Measurements from ENCODE around the gene IFT20. TPM values are rescaled to one million over a fixed set of nuclear protein-coding genes. Genes with fewer than 3 reads are reported as not detected.
A peak's percentile ranks its signal among the peaks of the same experiment; 100 is the strongest.

Gene IFT20
- total and polyA plus RNA-seq, 8 donors: 24.9 to 95.6 (median 50.2) TPM

DNA sequence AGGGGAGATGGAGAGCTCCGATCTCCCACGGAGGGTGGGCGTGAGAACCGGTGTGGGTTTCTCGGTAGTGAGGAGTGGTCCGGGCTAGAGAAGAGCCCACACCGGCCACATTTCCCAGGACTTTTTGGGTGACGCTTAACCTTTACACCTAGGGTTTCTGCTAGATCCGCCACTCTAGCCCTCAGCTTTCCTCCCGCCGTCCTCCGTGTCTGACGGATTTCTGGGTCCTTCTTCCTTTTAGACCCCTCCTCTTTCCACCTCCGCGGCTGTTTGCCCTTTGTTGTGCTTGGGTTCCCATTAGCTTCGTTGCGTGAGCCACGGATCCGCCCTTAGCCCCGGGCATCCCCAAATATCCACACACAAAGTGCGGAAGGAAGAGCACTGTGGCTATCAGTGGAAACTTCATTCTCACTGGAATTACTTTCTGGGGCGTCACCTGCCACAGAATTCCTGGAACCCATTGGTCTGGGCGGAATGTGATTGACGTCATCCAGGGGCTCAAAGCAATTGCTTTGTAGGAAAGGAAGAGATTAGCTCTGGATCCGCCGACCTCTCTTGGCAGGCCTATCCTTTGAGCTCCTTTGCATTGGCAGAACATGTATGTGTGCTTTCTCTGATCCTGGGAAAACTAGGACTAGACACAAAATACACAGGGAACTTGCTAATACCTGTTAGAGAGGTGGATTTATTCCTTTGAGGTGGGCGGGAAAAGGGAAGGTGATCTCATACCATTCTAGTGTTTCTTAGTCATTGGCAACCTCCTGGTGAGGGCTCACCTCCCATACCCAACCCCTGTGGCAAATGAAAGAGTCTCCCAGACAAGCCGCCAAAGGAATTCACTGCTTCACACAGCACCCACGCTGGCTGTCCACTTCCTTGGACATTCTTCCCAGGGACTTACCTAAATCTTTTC lies 943 bp upstream of the IFT20 start:
- intact Hi-C loops (cut with DNase I; ENCODE audit: low total_unique reads): no loop called here
- H3K4me1 ChIP-seq: peaks cover 39 to 73% (median 57%) of the 10 kb centered on the region in 4 donors
- H3K27me3 ChIP-seq: no peaks in the 10 kb centered on the region
- no peaks in the 10 kb centered on the region for H3K9me3 ChIP-seq
- no peak for TF ChIP-seq EP300 (IDR thresholded peaks at IDR 0.05)
- peak in 1 of 4 donors; percentile 58 for TF ChIP-seq POLR2A (IDR thresholded peaks at IDR 0.05)
- TF ChIP-seq, protein P1, sequence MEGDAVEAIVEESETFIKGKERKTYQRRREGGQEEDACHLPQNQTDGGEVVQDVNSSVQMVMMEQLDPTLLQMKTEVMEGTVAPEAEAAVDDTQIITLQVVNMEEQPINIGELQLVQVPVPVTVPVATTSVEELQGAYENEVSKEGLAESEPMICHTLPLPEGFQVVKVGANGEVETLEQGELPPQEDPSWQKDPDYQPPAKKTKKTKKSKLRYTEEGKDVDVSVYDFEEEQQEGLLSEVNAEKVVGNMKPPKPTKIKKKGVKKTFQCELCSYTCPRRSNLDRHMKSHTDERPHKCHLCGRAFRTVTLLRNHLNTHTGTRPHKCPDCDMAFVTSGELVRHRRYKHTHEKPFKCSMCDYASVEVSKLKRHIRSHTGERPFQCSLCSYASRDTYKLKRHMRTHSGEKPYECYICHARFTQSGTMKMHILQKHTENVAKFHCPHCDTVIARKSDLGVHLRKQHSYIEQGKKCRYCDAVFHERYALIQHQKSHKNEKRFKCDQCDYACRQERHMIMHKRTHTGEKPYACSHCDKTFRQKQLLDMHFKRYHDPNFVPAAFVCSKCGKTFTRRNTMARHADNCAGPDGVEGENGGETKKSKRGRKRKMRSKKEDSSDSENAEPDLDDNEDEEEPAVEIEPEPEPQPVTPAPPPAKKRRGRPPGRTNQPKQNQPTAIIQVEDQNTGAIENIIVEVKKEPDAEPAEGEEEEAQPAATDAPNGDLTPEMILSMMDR (IDR thresholded peaks at IDR 0.05): no peak
- peak; percentile 53 to 82 (median 77) for TF ChIP-seq POLR2AphosphoS5 (IDR thresholded peaks at IDR 0.05)
- H3K4me3 ChIP-seq: peak overlapping the region; percentile 68 to 96 (median 86)
- peaks cover 18 to 31% (median 30%) of the 10 kb centered on the region in 4 donors for H3K36me3 ChIP-seq
- 3 to 7% (median 3%) methylated on average over 25 to 29 of the region's 29 CpGs for WGBS, 5 donors
- DNase-seq: peak; percentile 68 to 93
- peak overlapping the region; percentile 92 to 97 (median 94) for H3K27ac ChIP-seq

DNA sequence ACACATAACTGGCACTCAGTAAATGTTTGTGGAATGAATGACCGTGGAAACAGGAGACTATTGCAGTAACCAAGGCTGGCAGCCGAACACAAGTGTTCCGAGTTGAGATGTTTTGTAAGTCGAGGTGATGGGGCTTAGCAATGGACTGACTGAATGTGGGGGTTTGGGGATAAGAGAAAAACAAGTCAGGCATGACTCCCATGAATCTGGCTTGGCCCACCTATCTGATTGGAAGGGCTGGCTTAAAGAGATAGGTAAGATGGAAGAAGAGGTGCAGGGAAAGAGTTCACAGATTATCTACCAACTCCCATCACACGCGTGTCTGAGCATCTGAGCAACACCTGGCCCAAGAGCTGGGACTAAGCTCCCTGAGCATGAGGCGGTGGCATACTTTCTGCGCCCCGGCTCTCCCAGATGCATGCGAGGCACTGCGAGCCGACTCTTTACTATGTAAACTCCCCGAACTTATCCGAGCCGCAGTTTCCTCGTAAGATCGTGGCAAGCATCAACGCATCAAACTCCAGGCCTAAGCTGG lies 539 bp downstream of the IFT20 start:
- intact Hi-C loops (cut with DNase I; ENCODE audit: low total_unique reads): no loop called here
- peak in 1 of 2 donors; percentile 34 for DNase-seq
- WGBS, 5 donors: 5 to 16% (median 6%) methylated on average over 9 to 18 of the region's 18 CpGs
- Histone ChIP-seq H3K27ac (peak overlapping the region; percentile 92 to 97 (median 94)), H3K9me3 (no peaks in the 10 kb centered on the region), H3K36me3 (peaks cover 9 to 31% (median 30%) of the 10 kb centered on the region in 4 donors), H3K4me3 (peak overlapping the region; percentile 68 to 96 (median 86)), H3K27me3 (no peaks in the 10 kb centered on the region), H3K4me1 (peaks cover 39 to 69% (median 57%) of the 10 kb centered on the region in 4 donors)
- TF ChIP-seq EP300 (IDR thresholded peaks at IDR 0.05) (no peak), POLR2AphosphoS5 (IDR thresholded peaks at IDR 0.05) (no peak), POLR2A (IDR thresholded peaks at IDR 0.05) (no peak)
- TF ChIP-seq, protein P1 (IDR thresholded peaks at IDR 0.05): no peak

DNA sequence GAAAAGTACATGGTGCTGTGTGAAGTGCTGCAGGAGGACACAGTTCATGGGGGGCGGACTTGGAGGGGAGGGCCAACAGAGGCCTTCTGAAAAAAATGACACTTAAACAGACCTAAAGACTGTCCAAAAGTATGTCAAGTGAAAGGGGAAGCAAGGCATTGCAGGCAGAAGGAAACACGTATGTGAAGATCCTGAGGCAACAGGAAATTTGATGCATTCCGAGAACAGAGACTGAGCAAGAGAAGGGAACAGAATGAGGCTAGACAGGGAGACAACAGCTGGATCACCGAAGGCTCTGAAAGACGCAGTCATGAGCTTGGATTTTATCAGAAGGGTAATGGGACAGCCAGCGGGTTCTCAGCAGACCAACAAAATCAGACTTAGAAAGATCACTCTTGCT lies 1.1 kb downstream of the IFT20 start:
- TF ChIP-seq POLR2A (IDR thresholded peaks at IDR 0.05): no peak
- TF ChIP-seq, protein P1 (IDR thresholded peaks at IDR 0.05): no peak
- no peak for TF ChIP-seq POLR2AphosphoS5 (IDR thresholded peaks at IDR 0.05)
- no peak for TF ChIP-seq EP300 (IDR thresholded peaks at IDR 0.05)
- WGBS, 5 donors: 28 to 50% (median 37%) methylated on average over 6 of the region's 6 CpGs
- H3K36me3 ChIP-seq: peaks cover 14 to 31% (median 30%) of the 10 kb centered on the region in 4 donors
- peaks cover 39 to 63% (median 56%) of the 10 kb centered on the region in 4 donors for H3K4me1 ChIP-seq
- no peak for DNase-seq
- intact Hi-C loops (cut with DNase I; ENCODE audit: low total_unique reads): no loop called here
- no peaks in the 10 kb centered on the region for H3K9me3 ChIP-seq
- H3K4me3 ChIP-seq: peak overlapping the region; percentile 68 to 96 (median 86)
- H3K27ac ChIP-seq: peak overlapping the region; percentile 23 to 97 (median 94)
- no peaks in the 10 kb centered on the region for H3K27me3 ChIP-seq

DNA sequence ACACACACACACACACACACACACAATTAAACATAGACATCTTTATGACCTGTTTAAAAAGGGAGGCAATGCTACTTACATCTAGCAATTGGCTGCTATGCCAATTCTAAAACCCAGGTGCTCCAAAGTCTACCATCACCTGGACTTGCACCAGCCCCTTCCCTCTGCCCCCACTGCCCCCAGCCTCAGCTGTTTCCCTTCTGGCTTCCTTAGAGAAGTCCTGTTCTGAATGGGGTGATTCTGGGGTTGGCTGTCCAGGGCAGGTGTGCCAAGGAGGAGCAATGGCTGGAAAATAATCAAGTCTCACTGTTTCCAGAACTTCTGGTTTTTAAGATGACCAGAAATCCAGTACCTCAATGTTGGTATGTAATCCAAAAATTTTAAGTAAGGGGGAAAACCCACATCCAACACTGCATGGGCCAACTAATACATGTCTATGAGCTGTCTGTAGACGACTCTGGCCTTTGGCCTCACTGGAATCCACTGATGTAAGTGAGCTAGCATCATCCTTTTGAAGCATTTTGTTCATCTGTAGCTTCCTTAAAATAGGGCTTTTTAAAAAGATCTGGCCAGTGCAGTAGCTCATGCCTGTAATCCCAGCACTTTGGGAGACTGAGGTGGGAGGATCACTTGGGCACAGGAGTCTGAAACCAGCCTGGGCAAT lies 2.1 kb downstream of the IFT20 start:
- H3K4me1 ChIP-seq: peaks cover 35 to 55% (median 49%) of the 10 kb centered on the region in 4 donors
- no peaks in the 10 kb centered on the region for H3K27me3 ChIP-seq
- TF ChIP-seq POLR2AphosphoS5 (IDR thresholded peaks at IDR 0.05): no peak
- TF ChIP-seq EP300 (IDR thresholded peaks at IDR 0.05): no peak
- TF ChIP-seq, protein P1 (IDR thresholded peaks at IDR 0.05): no peak
- WGBS, 5 donors: 62 to 76% (median 71%) methylated on average over 1 of the region's 1 CpG
- H3K36me3 ChIP-seq: peaks cover 21 to 40% (median 38%) of the 10 kb centered on the region in 4 donors
- no peak for DNase-seq
- H3K27ac ChIP-seq: peak overlapping the region in 1 of 5 donors; percentile 94
- intact Hi-C loops (cut with DNase I; ENCODE audit: low total_unique reads): no loop called here
- H3K4me3 ChIP-seq: peak overlapping the region in 1 of 4 donors; percentile 95
- no peaks in the 10 kb centered on the region for H3K9me3 ChIP-seq

Measured in stomach (tissue), 9 donors.